GM18505 (cell line): Measurements from ENCODE around the gene COL28A1.
A peak's percentile ranks its signal among the peaks of the same experiment; 100 is the strongest.
"Not testable (repeated sequence)": the region's sequence is repeated elsewhere in the genome, so short reads cannot be mapped to it uniquely, and the experiment has no call there.

Source experiments
- ATAC-seq: cut with Tn5 transposase; IDR thresholded peaks from one replicate; pipeline ENCODE4 v1.9.1; 2021; ENCODE audit not compliant: unreplicated experiment
- POLR2A ChIP-seq: IDR thresholded peaks from 4 replicates; pipeline ENCODE4 v1.6.1; 2011; ENCODE audit warnings: borderline replicate concordance; ENCODE audit not compliant: insufficient read depth, insufficient read length; ENCODE audit errors: extremely low read depth

The COL28A1 gene

GRCh38 chr7:7490003-7490402 is 45.7 kb downstream of the COL28A1 start:
- no peak for ATAC-seq
- no peak for TF ChIP-seq POLR2A

GRCh38 chr7:7489546-7489945 is 46.1 kb downstream of the COL28A1 start:
- TF ChIP-seq POLR2A = no peak
- no peak for ATAC-seq

- peak; percentile 55 for ATAC-seq
Observed at GRCh38 chr7:7486362-7486761, 49.3 kb downstream of the COL28A1 start.

GRCh38 chr7:7484072-7484471 is 51.6 kb downstream of the COL28A1 start:
- ATAC-seq = no peak
- TF ChIP-seq POLR2A = no peak

More at GRCh38 chr7:7486362-7486761, 49.3 kb downstream of the COL28A1 start:
- TF ChIP-seq POLR2A = no peak

- TF ChIP-seq POLR2A = no peak
Observed at GRCh38 chr7:7481802-7482201, 53.9 kb downstream of the COL28A1 start.

GRCh38 chr7:7479275-7479805 is 56.3 kb downstream of the COL28A1 start:
- no peak for TF ChIP-seq POLR2A
- no peak for ATAC-seq

More at GRCh38 chr7:7481802-7482201, 53.9 kb downstream of the COL28A1 start:
- ATAC-seq = no peak

- no peak for TF ChIP-seq POLR2A
- no peak for ATAC-seq
Observed at GRCh38 chr7:7478569-7478968, 57.1 kb downstream of the COL28A1 start.

GRCh38 chr7:7477641-7478040 is 58.0 kb downstream of the COL28A1 start:
- ATAC-seq = not testable (repeated sequence)

GRCh38 chr7:7476381-7476780 is 59.3 kb downstream of the COL28A1 start:
- TF ChIP-seq POLR2A = no peak
- no peak for ATAC-seq

GRCh38 chr7:7475601-7476000 is 60.1 kb downstream of the COL28A1 start:
- no peak for ATAC-seq
- TF ChIP-seq POLR2A = no peak

GRCh38 chr7:7474436-7474835 is 61.2 kb downstream of the COL28A1 start:
- no peak for TF ChIP-seq POLR2A
- no peak for ATAC-seq

- not testable (repeated sequence) for ATAC-seq
Observed at GRCh38 chr7:7464991-7465765, 70.5 kb downstream of the COL28A1 start.

GRCh38 chr7:7454000-7454399 is 81.7 kb downstream of the COL28A1 start:
- TF ChIP-seq POLR2A = no peak
- ATAC-seq = no peak

GRCh38 chr7:7452652-7453051 is 83.0 kb downstream of the COL28A1 start:
- ATAC-seq = no peak
- TF ChIP-seq POLR2A = no peak
